ENCODE measurements around the gene MAP3K8.

- TF ChIP-seq CTCF (IDR thresholded peaks at IDR 0.05; ENCODE audit: low read depth, low read length) (no peak), EZH2phosphoT487 (IDR thresholded peaks at IDR 0.05; ENCODE audit: low read depth) (no peak)
These were observed 30.7 kb downstream of the MAP3K8 start for GRCh38 chr10:30464675-30465074.

All from OCI-LY3 (cell line).